Caco-2 (cell line): ENCODE measurements around the gene RNU1-3. TPM values are rescaled to one million over a fixed set of nuclear protein-coding genes. Genes with fewer than 3 reads are reported as not detected.
"Not testable (repeated sequence)": the region's sequence is repeated elsewhere in the genome, so short reads cannot be mapped to it uniquely, and the experiment has no call there.

Source experiments
- BruUV-seq: library from RNA; stranded (reverse); fragments of 400-500 nt; replicated peaks from 2 replicates; lab custom pipeline; 2021; lab: Mats Ljungman, UMichigan
- CTCF ChIA-PET: fragments of 300-600 bp; sonication (Branson Sonifier 250); formaldehyde crosslinking; loops from one replicate; lab custom pipeline; 2022; ENCODE audit warnings: antibody characterized with exemption; lab: Charles Lee
- POLR2A ChIA-PET: fragments of 300-600 bp; sonication (Branson Sonifier 250); formaldehyde crosslinking; loops from one replicate; lab custom pipeline; 2022; ENCODE audit warnings: antibody characterized with exemption; lab: Charles Lee
- DNase-seq, 2 experiments: peaks; one replicate each; pipeline versions ENCODE4 v3.0.0 to v3.0.0-alpha.2; 2020 to 2022
- H3K27me3 ChIP-seq: replicated peaks from 2 replicates; pipeline ENCODE4 v1.6.0; 2011; ENCODE audit warnings: low read length; ENCODE audit not compliant: control insufficient read depth, insufficient read depth
- H3K36me3 ChIP-seq: 2 replicates; pipeline ENCODE4 v1.5.1; 2011; ENCODE audit warnings: low read length; ENCODE audit not compliant: control insufficient read depth, insufficient read depth
- H3K4me1 ChIP-seq: fragments of 250-450 bp; sonication (Bioruptor Pico); 2 replicates; pipeline ENCODE4 v1.5.1; 2020; ENCODE audit warnings: mild to moderate bottlenecking
- H3K4me3 ChIP-seq: 2 replicates; pipeline ENCODE4 v1.5.1; 2011; ENCODE audit warnings: low read depth, mild to moderate bottlenecking, control low read depth, low read length
- H3K9me3 ChIP-seq: fragments of 250-450 bp; sonication (Bioruptor Pico); 2 replicates; pipeline ENCODE4 v1.5.1; 2020; ENCODE audit warnings: mild to moderate bottlenecking, moderate library complexity
- H3K27ac Mint-ChIP-seq: one replicate; pipeline ENCODE4 v1.8.0; 2022; ENCODE audit warnings: mixed read lengths; ENCODE audit not compliant: unreplicated experiment
- H3K27me3 Mint-ChIP-seq: one replicate; pipeline ENCODE4 v1.8.0; 2022; ENCODE audit warnings: mixed read lengths; ENCODE audit not compliant: insufficient read depth, unreplicated experiment
- H3K36me3 Mint-ChIP-seq: one replicate; pipeline ENCODE4 v1.8.0; 2022; ENCODE audit warnings: mild to moderate bottlenecking, mixed read lengths; ENCODE audit not compliant: insufficient read depth, unreplicated experiment
- H3K4me1 Mint-ChIP-seq: one replicate; pipeline ENCODE4 v1.8.0; 2022; ENCODE audit warnings: low read depth, mixed read lengths; ENCODE audit not compliant: unreplicated experiment
- H3K4me3 Mint-ChIP-seq: one replicate; pipeline ENCODE4 v1.8.0; 2022; ENCODE audit warnings: mild to moderate bottlenecking, moderate library complexity, mixed read lengths; ENCODE audit not compliant: unreplicated experiment
- H3K9me3 Mint-ChIP-seq: one replicate; pipeline ENCODE4 v1.8.0; 2022; ENCODE audit warnings: mixed read lengths; ENCODE audit not compliant: unreplicated experiment
- CTCF ChIP-seq, 2 experiments: fragments of 200-600 bp in 1 of 2; IDR thresholded peaks; 1 replicate in 1 of 2; 2 replicates in 1 of 2; pipeline versions ENCODE4 v1.5.1 to v1.8.0; 2011 to 2022; ENCODE audit warnings: antibody characterized with exemption in 1 of 2, control low read depth in 1 of 2, inconsistent platforms in 1 of 2, low read depth in 1 of 2, low read length in 1 of 2, mild to moderate bottlenecking in 1 of 2, moderate library complexity in 1 of 2; ENCODE audit not compliant: insufficient read depth in 1 of 2, severe bottlenecking in 1 of 2, unreplicated experiment in 1 of 2
- intact Hi-C: fragments of 100-400 bp; cut with micrococcal nuclease; formaldehyde crosslinking; loops from one replicate; pipeline ENCODE4 v1.10.0; 2022; ENCODE audit not compliant: unreplicated experiment
- total RNA-seq: library from RNA; stranded (reverse); gene quantifications from 2 replicates; pipeline ENCODE4 v1.2.3, GENCODE V29; 2022

RNU1-3 gene
- total RNA-seq, 1 experiment from 2014 or later, result 1,622 TPM

DNA sequence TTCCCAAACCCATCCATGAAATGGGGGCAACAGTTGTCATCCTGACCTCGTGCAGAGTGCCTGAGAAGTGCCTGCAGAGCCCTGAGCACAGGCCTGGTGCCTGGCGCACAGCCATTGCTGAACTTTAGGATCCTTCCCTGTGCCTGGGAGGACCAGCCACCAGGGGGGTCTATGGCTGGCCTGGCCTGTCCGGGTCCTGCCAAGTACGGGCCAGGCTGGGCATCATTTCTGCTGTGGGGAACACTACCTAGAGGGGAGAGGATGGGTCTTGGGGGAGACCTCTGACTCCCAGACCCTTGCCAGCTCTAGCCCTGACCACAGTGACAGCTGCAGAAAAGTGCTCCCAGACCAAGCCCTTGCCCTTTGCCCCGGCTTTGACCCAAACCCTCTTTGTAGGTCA, 45.4 kb upstream of the RNU1-3 start:
- H3K9me3 Mint-ChIP-seq, intact Hi-C loops, POLR2A ChIA-PET, H3K4me3 ChIP-seq, H3K9me3 ChIP-seq, H3K27me3 ChIP-seq, H3K4me1 ChIP-seq, H3K36me3 Mint-ChIP-seq, H3K4me1 Mint-ChIP-seq, H3K4me3 Mint-ChIP-seq, CTCF ChIA-PET, H3K27ac Mint-ChIP-seq, H3K36me3 ChIP-seq, H3K27me3 Mint-ChIP-seq, BruUV-seq, DNase-seq: not testable (repeated sequence)
- peak in 1 of 2 experiments; percentile 12 for TF ChIP-seq CTCF (IDR thresholded peaks at IDR 0.05; ENCODE audit: insufficient read depth in 1 of 2, low read depth in 1 of 2, low read length in 1 of 2, severe bottlenecking in 1 of 2, unreplicated experiment in 1 of 2)

- H3K4me3 ChIP-seq, H3K27me3 ChIP-seq, H3K4me1 ChIP-seq, intact Hi-C loops, H3K36me3 Mint-ChIP-seq, H3K4me3 Mint-ChIP-seq, H3K9me3 ChIP-seq, H3K27me3 Mint-ChIP-seq, DNase-seq, POLR2A ChIA-PET, H3K27ac Mint-ChIP-seq, BruUV-seq, H3K4me1 Mint-ChIP-seq, H3K9me3 Mint-ChIP-seq, CTCF ChIA-PET, H3K36me3 ChIP-seq: not testable (repeated sequence)
Measured at GRCh38 chr1:16710618-16711017, 43.9 kb upstream of the RNU1-3 start.

GRCh38 chr1:16709659-16710087, 42.9 kb upstream of the RNU1-3 start:
- BruUV-seq, H3K27ac Mint-ChIP-seq, H3K4me1 Mint-ChIP-seq, H3K4me3 Mint-ChIP-seq, H3K36me3 Mint-ChIP-seq, H3K9me3 Mint-ChIP-seq, H3K27me3 Mint-ChIP-seq, POLR2A ChIA-PET, H3K4me1 ChIP-seq, H3K4me3 ChIP-seq, intact Hi-C loops, H3K27me3 ChIP-seq, H3K9me3 ChIP-seq, H3K36me3 ChIP-seq: not testable (repeated sequence)
- CTCF ChIA-PET, result interaction anchor here (0.6 kb wide), 1 partner anchor 23 kb away, joined by 3 read pairs; no protein-coding TSS in a partner anchor
- DNase-seq, result peak in 1 of 2 experiments; percentile 35

DNA sequence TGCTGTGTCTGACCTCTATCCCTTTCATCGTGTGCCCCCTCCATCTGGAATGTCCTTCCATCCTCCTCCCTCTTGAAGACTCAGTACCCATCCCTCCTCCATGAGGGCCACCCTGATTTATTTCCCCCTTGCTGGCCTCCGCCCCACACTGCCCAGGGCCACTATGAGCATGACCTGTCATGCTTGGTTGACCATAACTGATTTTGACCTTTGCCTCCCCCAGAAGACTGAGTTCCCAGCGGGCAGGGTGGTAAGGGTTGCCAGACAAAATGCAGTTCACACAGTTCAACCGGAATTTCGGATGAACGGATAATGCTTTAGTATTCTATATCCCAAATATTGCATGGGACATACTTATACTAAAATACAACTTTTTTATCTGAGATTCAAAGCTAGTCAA, 42.0 kb upstream of the RNU1-3 start:
- BruUV-seq, result TSS peak; percentile 47
- H3K9me3 ChIP-seq, H3K27me3 Mint-ChIP-seq, DNase-seq, H3K4me3 Mint-ChIP-seq, H3K9me3 Mint-ChIP-seq, H3K36me3 ChIP-seq, H3K36me3 Mint-ChIP-seq, H3K4me3 ChIP-seq, H3K4me1 Mint-ChIP-seq, H3K27ac Mint-ChIP-seq, H3K4me1 ChIP-seq, intact Hi-C loops, H3K27me3 ChIP-seq: not testable (repeated sequence)
- CTCF ChIA-PET, result interaction anchor here (2.2 kb wide), 1 partner anchor 88 kb away, joined by 7 read pairs; no protein-coding TSS in a partner anchor
- POLR2A ChIA-PET, result interaction anchor here (0.6 kb wide), 1 partner anchor 88 kb away, joined by 8 read pairs; no protein-coding TSS in a partner anchor
